Measurements from ENCODE around the gene RARG. TPM values are rescaled to one million over a fixed set of nuclear protein-coding genes. Genes with fewer than 3 reads are reported as not detected.
A peak's percentile ranks its signal among the peaks of the same experiment; 100 is the strongest.

The RARG gene
- total RNA-seq, 1 donor from 2014 or later: 29.8 TPM

DNA sequence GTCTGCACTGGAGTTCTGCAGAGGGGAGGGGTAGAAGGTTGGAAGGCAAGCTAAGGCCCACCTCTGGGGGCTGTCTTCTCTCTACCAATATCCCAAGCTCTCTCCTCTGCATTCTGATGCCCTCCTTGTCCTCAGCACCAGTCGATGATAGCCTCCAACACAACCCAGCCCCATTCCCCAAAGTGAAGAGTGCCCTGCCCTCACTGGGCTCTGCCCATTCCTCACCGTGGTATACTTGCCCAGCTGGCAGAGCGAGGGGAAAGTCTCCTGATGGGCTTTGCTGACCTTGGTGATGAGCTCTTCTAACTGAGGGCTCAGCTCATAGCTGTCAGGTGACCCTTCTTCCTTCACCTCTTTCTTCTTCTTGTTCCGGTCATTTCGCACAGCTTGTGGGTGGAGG lies 17.8 kb downstream of the RARG start:
- no peaks in the 10 kb centered on the region for H3K27me3 ChIP-seq
- TF ChIP-seq, protein P1, sequence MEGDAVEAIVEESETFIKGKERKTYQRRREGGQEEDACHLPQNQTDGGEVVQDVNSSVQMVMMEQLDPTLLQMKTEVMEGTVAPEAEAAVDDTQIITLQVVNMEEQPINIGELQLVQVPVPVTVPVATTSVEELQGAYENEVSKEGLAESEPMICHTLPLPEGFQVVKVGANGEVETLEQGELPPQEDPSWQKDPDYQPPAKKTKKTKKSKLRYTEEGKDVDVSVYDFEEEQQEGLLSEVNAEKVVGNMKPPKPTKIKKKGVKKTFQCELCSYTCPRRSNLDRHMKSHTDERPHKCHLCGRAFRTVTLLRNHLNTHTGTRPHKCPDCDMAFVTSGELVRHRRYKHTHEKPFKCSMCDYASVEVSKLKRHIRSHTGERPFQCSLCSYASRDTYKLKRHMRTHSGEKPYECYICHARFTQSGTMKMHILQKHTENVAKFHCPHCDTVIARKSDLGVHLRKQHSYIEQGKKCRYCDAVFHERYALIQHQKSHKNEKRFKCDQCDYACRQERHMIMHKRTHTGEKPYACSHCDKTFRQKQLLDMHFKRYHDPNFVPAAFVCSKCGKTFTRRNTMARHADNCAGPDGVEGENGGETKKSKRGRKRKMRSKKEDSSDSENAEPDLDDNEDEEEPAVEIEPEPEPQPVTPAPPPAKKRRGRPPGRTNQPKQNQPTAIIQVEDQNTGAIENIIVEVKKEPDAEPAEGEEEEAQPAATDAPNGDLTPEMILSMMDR (IDR thresholded peaks at IDR 0.05): no peak
- no peak overlapping the region for H3K4me3 ChIP-seq
- H3K9me3 ChIP-seq: no peaks in the 10 kb centered on the region
- intact Hi-C loops (cut with DNase I): no loop called here
- peaks cover 54 to 55% of the 10 kb centered on the region in 2 donors for H3K36me3 ChIP-seq
- H3K27ac ChIP-seq: peak overlapping the region; percentile 21 to 70
- DNase-seq (ENCODE audit: low spot score in 2 of 2): no peak
- H3K4me1 ChIP-seq: peaks cover 11 to 25% of the 10 kb centered on the region in 2 donors

DNA sequence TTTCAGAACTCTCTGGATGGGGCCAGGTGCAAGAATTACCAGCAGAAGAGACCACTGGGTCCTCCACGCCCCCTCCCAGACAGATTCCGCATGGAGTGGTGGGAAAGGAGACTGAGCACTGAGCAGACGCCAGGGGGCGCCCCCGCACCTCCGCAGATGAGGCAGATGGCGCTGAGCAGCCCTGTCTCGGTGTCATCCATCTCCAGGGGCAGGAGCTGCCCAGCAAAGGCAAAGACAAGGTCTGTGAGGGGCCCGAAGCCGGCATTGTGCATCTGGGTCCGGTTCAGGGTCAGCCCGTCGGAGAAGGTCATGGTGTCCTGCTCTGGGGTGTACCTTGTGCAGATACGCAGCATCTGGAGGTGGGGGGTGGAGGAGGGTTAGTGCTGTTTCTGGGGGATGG lies 18.7 kb downstream of the RARG start:
- intact Hi-C loops (cut with DNase I): loop anchor here (1.0 kb wide), 2 partner anchors 38 to 74 kb away; no protein-coding TSS in a partner anchor
- DNase-seq (ENCODE audit: low spot score in 2 of 2): peak in 1 of 2 donors; percentile 88
- no peaks in the 10 kb centered on the region for H3K9me3 ChIP-seq
- TF ChIP-seq, protein P1 (IDR thresholded peaks at IDR 0.05): peak; percentile 88 to 99 (median 94)
- no peak overlapping the region for H3K27ac ChIP-seq
- H3K4me3 ChIP-seq: no peak overlapping the region
- H3K27me3 ChIP-seq: no peaks in the 10 kb centered on the region
- H3K36me3 ChIP-seq: peaks cover 54 to 55% of the 10 kb centered on the region in 2 donors
- peaks cover 11 to 27% of the 10 kb centered on the region in 2 donors for H3K4me1 ChIP-seq

DNA sequence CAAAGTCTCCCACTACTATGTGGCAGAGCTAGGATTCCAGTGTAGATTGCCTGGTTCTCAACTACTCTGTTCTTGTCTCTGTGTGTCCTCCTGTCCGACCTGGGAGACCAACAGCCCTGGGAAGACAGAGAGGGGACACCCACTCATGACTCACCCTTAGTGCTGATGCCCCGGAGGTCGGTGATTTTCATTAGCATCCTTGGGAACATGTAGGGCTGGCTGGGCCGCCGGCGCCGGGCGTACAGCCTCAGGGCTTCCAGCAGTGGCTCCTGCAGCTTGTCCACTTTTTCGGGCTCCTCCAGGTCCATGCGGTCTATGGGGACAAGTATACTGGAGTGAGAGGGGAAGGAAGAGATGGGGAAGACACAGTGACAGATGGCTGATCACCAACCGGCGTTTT lies 19.1 kb downstream of the RARG start:
- peaks cover 8 to 25% of the 10 kb centered on the region in 2 donors for H3K4me1 ChIP-seq
- H3K27ac ChIP-seq: no peak overlapping the region
- H3K9me3 ChIP-seq: no peaks in the 10 kb centered on the region
- no peak overlapping the region for H3K4me3 ChIP-seq
- TF ChIP-seq, protein P1 (IDR thresholded peaks at IDR 0.05): no peak
- H3K36me3 ChIP-seq: peaks cover 54 to 55% of the 10 kb centered on the region in 2 donors
- no peaks in the 10 kb centered on the region for H3K27me3 ChIP-seq
- intact Hi-C loops (cut with DNase I): loop anchor here (1.0 kb wide), 2 partner anchors 38 to 74 kb away; no protein-coding TSS in a partner anchor
- DNase-seq (ENCODE audit: low spot score in 2 of 2): no peak

DNA sequence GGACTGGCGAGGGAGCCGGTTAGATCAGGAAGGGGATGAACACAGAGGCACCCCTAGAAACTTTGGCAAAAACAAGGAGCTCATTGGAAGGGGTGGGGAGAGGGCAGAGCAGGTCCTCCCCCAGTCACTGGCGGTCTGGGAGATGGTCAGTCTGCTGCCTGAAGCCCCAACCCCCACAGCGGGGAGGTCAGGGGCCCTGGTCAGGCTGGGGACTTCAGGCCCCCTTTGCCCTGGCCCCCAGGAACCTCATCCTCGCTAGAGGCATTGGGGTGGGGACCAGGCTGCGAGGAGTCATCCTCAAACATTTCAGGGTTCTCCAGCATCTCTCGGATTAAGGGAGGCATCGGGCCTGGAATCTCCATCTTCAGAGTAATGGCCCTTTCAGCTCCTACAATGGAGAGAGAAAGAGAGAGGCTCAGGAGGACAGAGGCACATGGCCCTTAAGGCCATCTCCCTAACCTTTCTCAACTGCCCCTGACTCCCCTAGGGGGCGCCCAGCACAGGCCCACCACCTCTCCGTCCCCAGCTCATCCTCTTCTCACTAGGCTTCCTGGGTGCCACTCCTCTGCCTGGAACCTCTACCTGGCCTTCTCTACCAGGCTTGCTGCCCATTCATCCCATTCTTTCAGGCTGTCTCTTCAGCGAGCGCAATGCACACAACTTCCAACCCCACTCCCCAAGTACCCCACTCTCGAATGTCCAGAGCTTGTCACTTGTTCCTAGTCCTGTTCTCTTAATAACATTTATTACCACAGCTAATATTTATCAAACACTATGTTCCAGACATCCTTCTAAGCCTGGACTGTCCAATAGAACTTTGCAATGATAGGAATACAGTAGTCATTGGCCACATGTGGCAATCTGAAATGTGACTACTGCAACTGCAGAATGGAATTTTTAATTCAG lies 20.3 kb downstream of the RARG start:
- TF ChIP-seq, protein P1 (IDR thresholded peaks at IDR 0.05): no peak
- H3K27me3 ChIP-seq: no peaks in the 10 kb centered on the region
- intact Hi-C loops (cut with DNase I): no loop called here
- peaks cover 54 to 55% of the 10 kb centered on the region in 2 donors for H3K36me3 ChIP-seq
- no peak overlapping the region for H3K4me3 ChIP-seq
- H3K9me3 ChIP-seq: no peaks in the 10 kb centered on the region
- H3K27ac ChIP-seq: no peak overlapping the region
- H3K4me1 ChIP-seq: peaks cover 0 to 14% of the 10 kb centered on the region in 2 donors
- no peak for DNase-seq (ENCODE audit: low spot score in 2 of 2)

DNA sequence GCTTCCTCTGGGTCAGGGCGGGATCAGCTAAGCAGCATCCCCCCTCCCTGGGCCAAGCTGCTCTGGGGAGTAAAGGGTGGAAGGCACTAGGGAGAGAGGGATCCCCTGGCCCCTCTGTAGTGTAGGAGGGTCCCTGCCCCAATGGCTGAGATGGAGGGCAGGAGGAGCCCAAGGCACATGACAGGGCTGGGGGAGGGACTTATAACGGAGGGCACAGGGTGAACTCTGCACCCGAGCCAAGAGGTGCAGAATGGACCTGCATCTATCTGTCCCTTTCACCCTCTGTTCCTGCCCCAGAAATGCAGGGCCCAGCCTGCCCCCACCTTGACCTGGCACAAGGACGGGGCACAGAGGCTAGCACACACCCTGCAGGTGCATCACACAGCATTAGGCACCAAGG lies 21.2 kb downstream of the RARG start:
- no peak overlapping the region for H3K27ac ChIP-seq
- TF ChIP-seq, protein P1 (IDR thresholded peaks at IDR 0.05): no peak
- peaks cover 0 to 9% of the 10 kb centered on the region in 2 donors for H3K4me1 ChIP-seq
- H3K9me3 ChIP-seq: no peaks in the 10 kb centered on the region
- DNase-seq (ENCODE audit: low spot score in 2 of 2): no peak
- H3K4me3 ChIP-seq: no peak overlapping the region
- no peaks in the 10 kb centered on the region for H3K27me3 ChIP-seq
- intact Hi-C loops (cut with DNase I): no loop called here
- H3K36me3 ChIP-seq: peaks cover 54 to 55% of the 10 kb centered on the region in 2 donors

All from ascending aorta (tissue), 2 donors.